ENCODE data around the gene IGFBP6. TPM values are rescaled to one million over a fixed set of nuclear protein-coding genes. Genes with fewer than 3 reads are reported as not detected.

The IGFBP6 gene
- total RNA-seq, 1 donor from 2014 or later, result 102 TPM

DNA sequence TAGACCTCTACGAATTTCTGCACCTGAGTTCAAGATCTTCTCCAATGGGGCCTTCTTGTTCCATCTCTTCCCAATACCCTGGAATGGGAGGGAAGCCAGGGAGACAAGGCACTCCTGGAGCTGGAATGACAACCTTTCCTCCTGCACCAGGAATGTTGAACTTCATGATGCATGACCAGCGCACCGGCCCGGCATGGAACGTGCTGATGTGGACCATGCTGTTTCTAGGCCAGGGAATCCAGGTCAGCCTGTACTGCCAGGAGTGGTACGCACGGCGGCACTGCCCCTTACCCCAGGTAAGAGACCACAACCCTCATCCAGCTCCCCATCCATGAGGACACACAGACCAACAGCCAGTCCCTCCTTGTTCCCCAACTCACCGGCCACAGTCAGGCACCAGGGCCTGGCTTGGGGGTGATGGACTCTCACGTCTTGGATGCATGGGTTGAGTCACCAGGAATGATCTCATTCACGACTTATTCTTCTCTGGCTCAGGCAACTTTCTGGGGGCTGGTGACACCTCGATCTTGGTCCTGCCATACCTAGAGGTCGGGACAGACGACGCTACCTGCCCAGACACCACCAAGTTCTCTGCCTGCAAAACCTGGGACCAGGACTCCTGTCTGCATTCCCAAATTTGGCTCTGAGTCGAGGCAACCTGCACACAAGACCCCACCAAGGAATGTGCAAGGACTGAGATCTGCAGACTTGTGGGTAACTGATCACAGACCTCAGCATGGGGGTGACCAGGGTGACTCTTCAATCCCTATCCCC is 26.3 kb downstream of the IGFBP6 start:
- H3K4me3 ChIP-seq (ENCODE audit: low read depth, low read length), result no peak overlapping the region
- DNase-seq (ENCODE audit: low read depth), result no peak
- TF ChIP-seq, protein P1, sequence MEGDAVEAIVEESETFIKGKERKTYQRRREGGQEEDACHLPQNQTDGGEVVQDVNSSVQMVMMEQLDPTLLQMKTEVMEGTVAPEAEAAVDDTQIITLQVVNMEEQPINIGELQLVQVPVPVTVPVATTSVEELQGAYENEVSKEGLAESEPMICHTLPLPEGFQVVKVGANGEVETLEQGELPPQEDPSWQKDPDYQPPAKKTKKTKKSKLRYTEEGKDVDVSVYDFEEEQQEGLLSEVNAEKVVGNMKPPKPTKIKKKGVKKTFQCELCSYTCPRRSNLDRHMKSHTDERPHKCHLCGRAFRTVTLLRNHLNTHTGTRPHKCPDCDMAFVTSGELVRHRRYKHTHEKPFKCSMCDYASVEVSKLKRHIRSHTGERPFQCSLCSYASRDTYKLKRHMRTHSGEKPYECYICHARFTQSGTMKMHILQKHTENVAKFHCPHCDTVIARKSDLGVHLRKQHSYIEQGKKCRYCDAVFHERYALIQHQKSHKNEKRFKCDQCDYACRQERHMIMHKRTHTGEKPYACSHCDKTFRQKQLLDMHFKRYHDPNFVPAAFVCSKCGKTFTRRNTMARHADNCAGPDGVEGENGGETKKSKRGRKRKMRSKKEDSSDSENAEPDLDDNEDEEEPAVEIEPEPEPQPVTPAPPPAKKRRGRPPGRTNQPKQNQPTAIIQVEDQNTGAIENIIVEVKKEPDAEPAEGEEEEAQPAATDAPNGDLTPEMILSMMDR (conservative IDR thresholded peaks at IDR 0.05; ENCODE audit: low read depth, low read length), result no peak

DNA sequence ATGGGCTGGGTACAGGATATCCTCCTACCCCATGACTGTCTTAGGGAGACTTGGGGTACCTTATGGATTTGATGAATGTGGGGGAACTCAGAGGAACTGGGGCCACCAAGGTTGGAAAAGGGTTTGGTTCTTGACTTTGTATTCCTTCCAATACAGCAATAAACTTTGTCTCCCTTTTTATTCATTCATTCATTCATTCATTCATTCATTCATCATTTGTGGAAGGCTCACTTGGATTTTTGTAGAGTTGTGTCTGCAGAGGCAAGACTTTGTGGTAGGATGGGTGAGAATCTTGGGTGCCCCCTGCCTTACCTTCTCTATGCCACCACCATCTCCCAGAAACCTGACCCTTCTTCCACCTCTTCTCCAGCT is 26.9 kb downstream of the IGFBP6 start:
- TF ChIP-seq, protein P1 (conservative IDR thresholded peaks at IDR 0.05; ENCODE audit: low read depth, low read length), result no peak

DNA sequence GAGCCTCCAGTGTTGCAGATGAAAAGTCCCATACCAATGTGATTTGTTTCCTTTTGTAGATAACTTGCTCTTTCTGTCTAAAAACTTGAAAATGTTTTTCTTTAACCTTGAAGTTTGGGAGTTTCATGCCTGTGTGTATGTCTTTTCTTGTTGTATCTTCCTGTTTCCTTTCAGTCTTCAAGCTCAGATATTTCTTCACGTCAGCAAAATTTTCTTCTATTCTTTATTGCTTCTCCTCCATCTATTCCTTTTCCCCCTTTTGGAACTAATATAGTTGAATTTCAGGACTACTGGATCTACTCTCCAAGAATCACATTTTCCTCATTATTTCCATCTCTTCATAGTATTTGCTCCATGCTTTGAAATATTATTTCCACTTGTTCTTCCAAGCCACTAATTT is 29.7 kb downstream of the IGFBP6 start:
- H3K4me3 ChIP-seq (ENCODE audit: low read depth, low read length), result no peak overlapping the region
- TF ChIP-seq, protein P1 (conservative IDR thresholded peaks at IDR 0.05; ENCODE audit: low read depth, low read length), result no peak
- DNase-seq (ENCODE audit: low read depth), result no peak

More for the DNA sequence above, 26.9 kb downstream of the IGFBP6 start:
- H3K4me3 ChIP-seq (ENCODE audit: low read depth, low read length), result no peak overlapping the region
- no peak for DNase-seq (ENCODE audit: low read depth)

DNA sequence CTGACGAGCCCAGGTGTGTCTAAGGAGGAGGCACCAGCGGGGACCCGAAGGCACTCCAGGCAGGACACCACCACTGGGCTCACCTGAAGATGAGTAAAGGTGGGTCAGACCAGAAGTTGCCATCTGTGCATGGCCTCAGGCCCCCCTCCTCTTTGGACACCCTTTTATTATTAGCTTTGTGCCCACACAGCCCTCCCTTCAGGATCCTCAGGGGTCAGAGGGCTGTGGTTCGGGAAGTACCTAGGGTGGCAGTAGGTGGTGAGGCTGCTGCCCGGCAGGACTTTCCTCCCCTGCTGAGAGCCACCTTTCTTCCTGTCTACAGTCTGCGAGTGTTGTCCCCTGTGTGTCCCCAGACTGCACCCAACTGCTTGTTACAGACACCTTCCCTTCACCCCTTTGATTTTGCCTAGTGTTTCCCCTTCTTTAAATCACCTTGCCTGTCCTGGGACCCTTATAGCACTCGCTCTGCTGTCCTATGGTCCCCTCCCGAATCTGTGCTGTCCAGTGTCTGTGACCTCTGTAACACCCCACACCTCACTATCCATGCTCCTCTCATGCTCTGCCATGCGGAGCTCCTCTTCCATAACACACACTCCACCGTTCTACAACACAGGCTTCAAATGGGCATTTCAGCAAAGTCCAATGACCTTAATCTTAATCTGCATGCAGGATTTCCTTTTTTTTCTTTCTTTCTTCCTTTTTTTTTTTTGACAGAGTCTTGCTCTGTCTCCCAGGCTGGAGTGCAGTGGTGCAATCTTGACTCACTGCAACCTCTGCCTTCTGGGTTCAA is 31.5 kb downstream of the IGFBP6 start:
- no peak for DNase-seq (ENCODE audit: low read depth)
- no peak overlapping the region for H3K4me3 ChIP-seq (ENCODE audit: low read depth, low read length)
- TF ChIP-seq, protein P1 (conservative IDR thresholded peaks at IDR 0.05; ENCODE audit: low read depth, low read length), result no peak

DNA sequence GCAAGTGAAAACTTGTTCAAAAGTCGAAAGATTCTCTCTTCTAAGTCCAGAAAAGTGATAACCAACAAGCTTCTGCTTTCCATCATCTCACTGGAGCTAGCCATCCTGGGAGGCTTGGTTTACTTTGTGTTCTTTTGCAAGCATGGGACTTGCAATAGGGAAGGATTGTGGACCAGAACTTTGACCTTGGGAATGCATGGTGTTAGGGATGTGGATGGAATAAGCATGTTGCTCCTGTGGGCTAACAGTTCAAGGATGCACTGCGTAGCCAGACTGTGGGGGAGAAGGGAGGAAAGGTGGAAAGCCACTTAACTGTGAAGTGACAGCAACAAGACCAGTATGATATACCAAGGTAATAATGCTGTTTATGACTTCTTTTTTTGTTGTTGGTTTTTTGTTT is 34.4 kb downstream of the IGFBP6 start:
- TF ChIP-seq, protein P1 (conservative IDR thresholded peaks at IDR 0.05; ENCODE audit: low read depth, low read length), result no peak
- DNase-seq (ENCODE audit: low read depth), result no peak
- no peak overlapping the region for H3K4me3 ChIP-seq (ENCODE audit: low read depth, low read length)

DNA sequence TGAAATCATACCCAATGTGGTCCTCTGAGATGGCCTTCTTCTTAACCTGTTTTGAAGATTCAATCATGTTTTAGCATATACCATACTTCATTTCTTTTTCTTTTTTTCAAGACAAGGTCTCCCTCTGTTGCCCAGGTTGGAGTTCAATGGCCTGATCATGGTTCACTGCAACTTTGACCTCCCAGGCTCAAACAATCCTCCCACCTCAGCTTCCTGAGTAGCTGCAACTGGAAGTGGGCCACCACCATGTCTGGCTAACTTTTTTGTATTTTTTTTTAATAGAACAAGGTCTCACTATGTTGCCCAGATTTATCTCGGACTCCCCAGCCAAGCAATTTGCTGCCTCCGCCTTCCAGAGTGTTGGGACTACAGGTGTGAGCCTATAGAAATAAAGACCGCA is 36.3 kb downstream of the IGFBP6 start:
- TF ChIP-seq, protein P1 (conservative IDR thresholded peaks at IDR 0.05; ENCODE audit: low read depth, low read length), result no peak
- H3K4me3 ChIP-seq (ENCODE audit: low read depth, low read length), result no peak overlapping the region
- DNase-seq (ENCODE audit: low read depth), result no peak

All from epithelial cell of proximal tubule (primary cell).